Spleen (tissue), 11 donors: ENCODE data around the gene USP1. TPM values are rescaled to one million over a fixed set of nuclear protein-coding genes. Genes with fewer than 3 reads are reported as not detected.

Source experiments
- DNase-seq: peaks from one replicate; pipeline ENCODE4 v3.0.0-alpha.2; 2020
- H3K27ac ChIP-seq, 8 donors: fragments of 200-600 bp; sonication (generic) in 7 of 8; 1 replicate in 4 of 8; 2 replicates in 4 of 8; pipeline versions ENCODE4 v1.5.0 to v1.8.0; 2016 to 2021; ENCODE audit warnings: inconsistent platforms in 4 of 8, mild to moderate bottlenecking in 4 of 8, moderate library complexity in 1 of 8
- H3K27me3 ChIP-seq, 7 donors: fragments of 200-600 bp; sonication (generic) in 6 of 7; replicated peaks in 1 of 7; 1 replicate in 4 of 7; 2 replicates in 3 of 7; pipeline versions ENCODE4 v1.5.0 to v1.8.0; 2016 to 2021; ENCODE audit warnings: inconsistent platforms in 3 of 7, mild to moderate bottlenecking in 1 of 7
- H3K36me3 ChIP-seq, 6 donors: fragments of 200-600 bp; sonication (generic) in 5 of 6; 1 replicate in 4 of 6; 2 replicates in 2 of 6; pipeline versions ENCODE4 v1.5.0 to v1.8.0; 2016 to 2021; ENCODE audit warnings: inconsistent platforms in 2 of 6
- H3K4me1 ChIP-seq, 6 donors: fragments of 200-600 bp; sonication (generic) in 5 of 6; 1 replicate in 3 of 6; 2 replicates in 3 of 6; pipeline versions ENCODE4 v1.5.0 to v1.8.0; 2016 to 2021; ENCODE audit warnings: inconsistent platforms in 3 of 6
- H3K4me3 ChIP-seq, 8 donors: fragments of 200-600 bp; sonication (generic) in 7 of 8; 1 replicate in 4 of 8; 2 replicates in 4 of 8; pipeline versions ENCODE4 v1.5.0 to v1.8.0; 2016 to 2021; ENCODE audit warnings: inconsistent platforms in 4 of 8, mild to moderate bottlenecking in 4 of 8, moderate library complexity in 2 of 8
- H3K9me3 ChIP-seq, 8 donors: fragments of 200-600 bp; sonication (generic) in 7 of 8; 1 replicate in 4 of 8; 2 replicates in 4 of 8; pipeline versions ENCODE4 v1.5.0 to v1.8.0; 2016 to 2021; ENCODE audit warnings: inconsistent platforms in 4 of 8
- CTCF ChIP-seq, 11 experiments: fragments of 200-600 bp in 7 of 11; fragments of 450-650 bp in 4 of 11; sonication (generic) in 4 of 11; IDR thresholded peaks in 8 of 11; conservative IDR thresholded peaks in 3 of 11; 1 replicate in 7 of 11; 2 replicates in 4 of 11; pipeline versions ENCODE4 v1.4.0 to v1.8.0; 2016 to 2021; ENCODE audit warnings: antibody characterized with exemption in 11 of 11, inconsistent platforms in 4 of 11, mild to moderate bottlenecking in 1 of 11
- POLR2A ChIP-seq, 3 donors: fragments of 450-650 bp; IDR thresholded peaks; one replicate each; pipeline ENCODE4 v1.5.1; 2017; ENCODE audit warnings: antibody characterized with exemption in 3 of 3, mild to moderate bottlenecking in 1 of 3
- POLR2AphosphoS5 ChIP-seq, 3 donors: sonication (generic); formaldehyde crosslinking; IDR thresholded peaks; one replicate each; pipeline ENCODE4 v1.5.1; 2017; ENCODE audit warnings: antibody characterized with exemption in 3 of 3
- WGBS, 5 donors: extraction: QIAGEN DNeasy Blood & Tissue Kit in 3 of 5; methylation state at CpG; one replicate each; pipeline versions ENCODE4 v1.1.5 to v1.1.7; 2013 to 2018; 5-methylcytosine and 5-hydroxymethylcytosine counted together
- intact Hi-C: fragments of 100-400 bp; cut with DNase I; formaldehyde crosslinking; loops from one replicate; pipeline ENCODE4 v1.15.0; 2023; ENCODE audit warnings: low total_unique reads
- polyA plus RNA-seq, 3 donors: library from polyadenylated mRNA; stranded (reverse); fragments of 200-250 nt; gene quantifications; one replicate each; pipeline ENCODE4 v1.2.1, GENCODE V29; 2013
- total RNA-seq, 7 donors: library from RNA; depleted of rRNA in 3 of 7; stranded (reverse); fragments of >200 nt in 3 of 7; fragmentation: NEBNext Ultra II Directional in 4 of 7; extraction: Animal tissue kit (Norgen Biotek cat#: 25700) in 4 of 7; gene quantifications; one replicate each; pipeline versions ENCODE4 v1.1.0 to v1.2.1, GENCODE V29; 2016 to 2021
- donor health status: healthy with polysubstance abuse.
- donor health status: DM: no; HTN: no; CAD: no; lungs with moderate emphysema.
- donor health status: DM: no; HTN: no; CAD: no.
- donor health status: Bipolar disorder and iron deficiency.
- donor health status: healthy.
- donor health status: DM: no; HTN: no; CAD: no.
- donor health status: DM: yes; HTN: yes; CAD: no.

The USP1 gene
- total and polyA plus RNA-seq, 10 donors, result 9.2 to 29.6 (median 25.8) TPM

- TF ChIP-seq POLR2AphosphoS5 (IDR thresholded peaks at IDR 0.05), result no peak
- no peak for TF ChIP-seq CTCF (IDR thresholded peaks at IDR 0.05 in 8 of 11, conservative IDR thresholded peaks at IDR 0.05 in 3 of 11)
- TF ChIP-seq POLR2A (IDR thresholded peaks at IDR 0.05), result no peak
- 82 to 93% (median 91%) methylated on average over 3 of the region's 3 CpGs for WGBS, 5 donors
- Histone ChIP-seq H3K4me1 (peaks cover 0 to 8% (median 0%) of the 10 kb centered on the region in 6 donors), H3K4me3 (no peak overlapping the region), H3K27me3 (no peaks in the 10 kb centered on the region), H3K27ac (no peak overlapping the region), H3K36me3 (peaks cover 0 to 14% (median 4%) of the 10 kb centered on the region in 6 donors), H3K9me3 (no peaks in the 10 kb centered on the region)
- DNase-seq, result no peak
- intact Hi-C loops, result no loop called here
Measured at GRCh38 chr1:62481681-62482080, 44.8 kb downstream of the USP1 start.

- no peak overlapping the region for H3K4me3 ChIP-seq
- intact Hi-C loops, result no loop called here
- H3K4me1 ChIP-seq, result peaks cover 0 to 8% (median 0%) of the 10 kb centered on the region in 6 donors
- peaks cover 0 to 27% (median 6%) of the 10 kb centered on the region in 6 donors for H3K36me3 ChIP-seq
- WGBS, 5 donors, result 61 to 71% (median 67%) methylated on average over 5 of the region's 5 CpGs
- DNase-seq, result no peak
- no peaks in the 10 kb centered on the region for H3K9me3 ChIP-seq
- TF ChIP-seq POLR2AphosphoS5 (IDR thresholded peaks at IDR 0.05) (no peak), POLR2A (IDR thresholded peaks at IDR 0.05) (no peak), CTCF (IDR thresholded peaks at IDR 0.05 in 8 of 11, conservative IDR thresholded peaks at IDR 0.05 in 3 of 11) (no peak)
- no peak overlapping the region for H3K27ac ChIP-seq
- H3K27me3 ChIP-seq, result no peaks in the 10 kb centered on the region
Measured at GRCh38 chr1:62484824-62485468, 48.1 kb downstream of the USP1 start.

- H3K4me3 ChIP-seq, result no peak overlapping the region
- peaks cover 0 to 8% (median 0%) of the 10 kb centered on the region in 6 donors for H3K4me1 ChIP-seq
- intact Hi-C loops, result no loop called here
- H3K27me3 ChIP-seq, result no peaks in the 10 kb centered on the region
- WGBS, 5 donors, result 86 to 93% (median 89%) methylated on average over 2 of the region's 2 CpGs
- peaks cover 0 to 42% (median 6%) of the 10 kb centered on the region in 6 donors for H3K36me3 ChIP-seq
- no peak overlapping the region for H3K27ac ChIP-seq
- no peaks in the 10 kb centered on the region for H3K9me3 ChIP-seq
- no peak for DNase-seq
- TF ChIP-seq POLR2A (IDR thresholded peaks at IDR 0.05), result no peak
- TF ChIP-seq POLR2AphosphoS5 (IDR thresholded peaks at IDR 0.05), result no peak
- no peak for TF ChIP-seq CTCF (IDR thresholded peaks at IDR 0.05 in 8 of 11, conservative IDR thresholded peaks at IDR 0.05 in 3 of 11)
Measured at GRCh38 chr1:62487956-62488355, 51.1 kb downstream of the USP1 start.

- Histone ChIP-seq H3K36me3 (peaks cover 0 to 73% (median 17%) of the 10 kb centered on the region in 6 donors), H3K4me3 (no peak overlapping the region), H3K4me1 (no peaks in the 10 kb centered on the region), H3K27me3 (no peaks in the 10 kb centered on the region), H3K27ac (no peak overlapping the region), H3K9me3 (no peaks in the 10 kb centered on the region)
- TF ChIP-seq CTCF (IDR thresholded peaks at IDR 0.05 in 8 of 11, conservative IDR thresholded peaks at IDR 0.05 in 3 of 11), result no peak
- 85 to 98% (median 97%) methylated on average over 2 of the region's 2 CpGs for WGBS, 5 donors
- DNase-seq, result no peak
- intact Hi-C loops, result no loop called here
Measured at GRCh38 chr1:62492521-62492920, 55.7 kb downstream of the USP1 start.
